GM20431 (cell line): ENCODE results near the gene CRIM1.

Source experiments
- in situ Hi-C: fragments of 300-500 bp; cut with MseI, MboI; formaldehyde crosslinking; loops from one replicate; pipeline ENCODE4 v1.15.0; 2020; ENCODE audit warnings: low sequenced_read_pairs; ENCODE audit not compliant: unreplicated experiment

Gene CRIM1

GRCh38 chr2:36530178-36530982 is 174.8 kb downstream of the CRIM1 start:
- in situ Hi-C loops = no loop called here

GRCh38 chr2:36530983-36531354 is 175.4 kb downstream of the CRIM1 start:
- in situ Hi-C loops = no loop called here

DNA sequence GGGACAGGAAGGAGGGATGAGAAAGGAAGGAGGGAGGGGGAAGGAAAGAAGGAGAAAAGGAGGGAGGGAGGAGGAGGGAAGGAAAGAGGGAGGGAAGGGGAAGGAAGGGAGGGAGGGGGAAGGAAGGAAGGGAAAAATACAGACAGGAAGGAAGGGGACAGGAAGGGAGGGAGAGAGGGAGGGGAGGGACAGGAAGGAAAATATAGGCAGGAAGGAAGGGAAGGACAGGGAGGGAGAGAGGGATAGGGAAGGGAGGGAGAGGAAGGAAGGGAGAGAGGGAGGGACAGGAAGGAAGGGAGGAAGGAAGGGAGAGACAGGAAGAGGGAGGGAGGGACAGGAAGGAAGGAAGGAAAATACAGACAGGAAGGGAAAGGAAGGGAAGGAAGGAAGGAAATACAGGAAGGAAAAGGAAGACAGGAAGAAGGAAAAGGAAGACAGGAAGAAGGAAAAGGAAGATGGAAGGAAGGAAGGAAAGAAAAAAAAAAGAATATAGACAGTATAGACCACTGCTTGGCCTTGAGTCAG is 178.8 kb downstream of the CRIM1 start:
- in situ Hi-C loops = no loop called here

GRCh38 chr2:36535099-36535498 is 179.5 kb downstream of the CRIM1 start:
- in situ Hi-C loops = no loop called here

GRCh38 chr2:36536776-36537175 is 181.2 kb downstream of the CRIM1 start:
- in situ Hi-C loops = no loop called here

DNA sequence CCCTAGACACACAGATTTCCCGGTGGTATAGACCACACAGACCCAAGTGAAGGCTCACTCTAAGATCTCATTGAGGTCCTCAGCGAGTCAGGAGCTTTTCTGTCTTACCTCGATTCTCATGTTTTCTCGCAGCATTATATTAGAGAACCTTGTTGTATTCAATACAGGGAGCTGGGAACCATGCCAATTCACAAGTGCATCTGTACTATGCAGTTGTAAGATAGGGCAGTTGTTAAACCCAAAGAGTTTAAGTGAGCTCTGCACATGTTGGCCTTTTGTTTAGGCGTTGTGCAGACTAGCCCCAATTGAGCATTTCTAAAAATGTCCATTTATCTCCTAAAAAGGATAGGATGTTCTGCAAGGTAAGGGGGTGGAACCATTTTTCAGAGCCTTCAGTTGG is 182.8 kb downstream of the CRIM1 start:
- in situ Hi-C loops = no loop called here

DNA sequence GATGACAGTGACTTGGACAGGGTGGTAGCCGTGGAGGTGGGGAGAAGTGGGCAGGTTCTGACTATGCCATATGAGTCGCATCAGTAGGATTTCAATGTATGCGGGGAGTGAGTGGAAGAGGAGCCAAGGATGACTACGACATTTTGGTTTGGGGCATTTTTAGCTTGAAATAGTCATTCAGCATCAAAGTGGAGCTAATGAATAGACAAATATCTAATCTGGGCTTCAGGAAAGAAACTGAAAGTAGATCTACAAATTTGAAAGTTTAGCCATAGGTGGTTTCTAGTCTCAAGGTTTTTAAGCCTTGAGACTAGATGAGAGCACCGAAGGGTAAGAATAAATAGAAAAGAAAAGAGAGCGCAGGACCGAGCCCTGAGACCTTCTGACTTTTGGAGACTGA is 184.1 kb downstream of the CRIM1 start:
- in situ Hi-C loops = no loop called here

GRCh38 chr2:36540986-36541754 is 185.6 kb downstream of the CRIM1 start:
- in situ Hi-C loops = no loop called here

- in situ Hi-C loops = no loop called here
Observed at GRCh38 chr2:36541891-36542595, 186.5 kb downstream of the CRIM1 start.

DNA sequence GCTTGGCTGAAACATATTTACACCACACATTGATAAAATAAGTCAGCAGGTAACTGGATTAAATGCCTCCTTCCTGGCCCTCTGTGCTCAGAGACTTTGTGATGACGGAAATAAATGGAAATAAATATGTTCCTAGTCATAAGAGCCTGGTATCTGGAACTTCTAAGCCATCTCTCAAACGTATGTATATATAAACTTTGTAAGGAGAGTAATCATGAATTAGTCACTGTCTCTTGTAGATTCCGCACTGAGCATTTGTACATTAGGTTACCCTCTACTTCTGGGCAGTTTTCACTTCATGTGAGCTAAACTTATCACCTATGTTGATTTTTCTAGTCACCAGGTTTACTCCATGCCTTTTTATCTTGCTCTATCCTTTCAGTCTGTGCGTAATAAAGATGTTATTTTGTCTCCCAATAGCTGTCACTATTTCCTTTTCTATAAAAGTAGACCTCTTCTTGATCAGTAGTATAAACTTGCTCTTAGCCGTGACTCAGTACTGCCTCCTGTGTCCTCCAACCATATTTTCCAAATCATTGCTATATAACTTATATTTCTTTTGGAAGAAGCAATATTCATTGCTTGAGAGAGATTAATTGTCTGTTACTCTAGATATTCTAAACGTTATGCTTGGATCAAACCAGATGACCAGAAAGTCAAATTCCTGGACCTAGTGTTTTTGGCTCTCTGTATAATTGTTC is 189.2 kb downstream of the CRIM1 start:
- in situ Hi-C loops = no loop called here

- in situ Hi-C loops = no loop called here
Observed at GRCh38 chr2:36545871-36546416, 190.4 kb downstream of the CRIM1 start.

GRCh38 chr2:36547906-36548305 is 192.3 kb downstream of the CRIM1 start:
- in situ Hi-C loops = no loop called here

- in situ Hi-C loops = no loop called here
Observed at GRCh38 chr2:36549165-36549574, 193.6 kb downstream of the CRIM1 start.

GRCh38 chr2:36550006-36550405 is 194.4 kb downstream of the CRIM1 start:
- in situ Hi-C loops = no loop called here

- in situ Hi-C loops = no loop called here
Observed at GRCh38 chr2:36553683-36554082, 198.1 kb downstream of the CRIM1 start.

- in situ Hi-C loops = no loop called here
Observed at GRCh38 chr2:36554531-36554930, 199.0 kb downstream of the CRIM1 start.

DNA sequence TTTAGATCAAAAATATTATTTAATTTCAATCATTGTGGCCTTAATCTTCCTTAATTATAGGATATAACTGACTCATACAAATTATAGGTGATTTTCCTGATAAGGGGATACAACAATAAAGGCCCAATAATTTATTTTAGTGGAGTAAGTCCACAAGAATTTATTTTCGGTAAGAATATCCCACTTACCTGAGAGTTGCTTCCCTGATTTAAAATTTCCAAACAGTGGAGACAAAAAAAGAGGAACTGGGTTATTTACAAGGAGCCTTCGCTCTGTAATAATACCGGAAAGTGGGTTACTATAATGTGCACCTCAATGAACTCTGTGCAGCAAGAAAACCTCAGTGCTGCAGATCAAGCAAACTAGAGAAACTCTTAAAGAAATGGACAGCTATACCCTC is 200.2 kb downstream of the CRIM1 start:
- in situ Hi-C loops = no loop called here

DNA sequence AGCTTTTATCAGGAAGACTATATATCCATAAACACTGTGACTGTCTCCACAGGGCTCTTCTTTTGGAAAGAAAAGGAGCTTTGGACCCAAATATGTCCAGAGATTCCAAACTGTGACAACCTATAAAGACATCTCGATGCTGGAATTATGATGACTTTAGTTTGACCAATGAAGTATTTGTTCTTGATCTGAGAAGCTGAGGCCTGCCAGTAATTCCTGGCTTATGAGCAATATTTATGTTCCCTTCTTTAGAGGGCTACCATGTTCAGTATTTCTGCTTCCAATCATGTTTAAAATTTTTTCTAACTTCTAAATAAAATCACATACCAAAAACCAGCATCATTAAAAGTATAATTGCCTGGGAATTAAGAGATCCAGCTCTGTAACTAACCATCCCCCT is 201.3 kb downstream of the CRIM1 start:
- in situ Hi-C loops = no loop called here

- in situ Hi-C loops = no loop called here
Observed at GRCh38 chr2:36559221-36559942, 203.8 kb downstream of the CRIM1 start.
